Upper lobe of left lung (tissue), 6 donors: ENCODE data around the gene STRIP1. TPM values are rescaled to one million over a fixed set of nuclear protein-coding genes. Genes with fewer than 3 reads are reported as not detected.

Experiments used
- ATAC-seq, 2 donors: fragments of 200-7000 bp; cut with Tn5 transposase; one replicate each; pipeline ENCODE4 v1.9.1; 2022; ENCODE audit warnings: mild to moderate bottlenecking in 2 of 2, moderate library complexity in 2 of 2; ENCODE audit not compliant: low FRiP score in 2 of 2
- DNase-seq, 2 donors: peaks; one replicate each; pipeline ENCODE4 v3.0.0-alpha.2; 2019 to 2020
- H3K27ac ChIP-seq, 4 donors: fragments of 200-600 bp; sonication (generic); one replicate each; pipeline ENCODE4 v1.5.1; 2016 to 2019
- H3K27me3 ChIP-seq, 4 donors: fragments of 200-600 bp; sonication (generic); one replicate each; pipeline ENCODE4 v1.5.1; 2017 to 2019
- H3K36me3 ChIP-seq, 4 donors: fragments of 200-600 bp; sonication (generic); one replicate each; pipeline ENCODE4 v1.5.1; 2016 to 2019
- H3K4me1 ChIP-seq, 4 donors: fragments of 200-600 bp; sonication (generic); one replicate each; pipeline ENCODE4 v1.5.1; 2018 to 2019
- H3K4me3 ChIP-seq, 4 donors: fragments of 200-600 bp; sonication (generic); one replicate each; pipeline ENCODE4 v1.5.1; 2017 to 2019; ENCODE audit warnings: mild to moderate bottlenecking in 2 of 4, moderate library complexity in 1 of 4
- H3K9me3 ChIP-seq, 4 donors: fragments of 200-600 bp; sonication (generic); one replicate each; pipeline ENCODE4 v1.5.1; 2018 to 2019
- EP300 ChIP-seq, 4 donors: sonication (generic); formaldehyde crosslinking; IDR thresholded peaks; one replicate each; pipeline ENCODE4 v1.5.1; 2017; ENCODE audit warnings: antibody characterized with exemption in 4 of 4, control low read depth in 2 of 4
- POLR2A ChIP-seq, 4 donors: fragments of 450-650 bp; IDR thresholded peaks; one replicate each; pipeline ENCODE4 v1.5.1; 2016 to 2017; ENCODE audit warnings: antibody characterized with exemption in 4 of 4, mild to moderate bottlenecking in 2 of 4
- POLR2AphosphoS5 ChIP-seq, 2 donors: sonication (generic); formaldehyde crosslinking; IDR thresholded peaks; one replicate each; pipeline ENCODE4 v1.5.1; 2017; ENCODE audit warnings: antibody characterized with exemption in 2 of 2
- WGBS, 2 donors: methylation state at CpG; one replicate each; pipeline ENCODE4 v1.1.5; 2017 to 2018; 5-methylcytosine and 5-hydroxymethylcytosine counted together
- total RNA-seq, 6 donors: library from RNA; depleted of rRNA in 4 of 6; stranded (reverse); fragments of >200 nt in 4 of 6; gene quantifications; one replicate each; pipeline versions ENCODE4 v1.1.0 to v1.2.1, GENCODE V29; 2016 to 2021
- TF ChIP-seq, protein P1 (sequence below), 6 experiments: fragments of 450-650 bp in 4 of 6; fragments of 200-600 bp in 2 of 6; sonication (generic) in 2 of 6; IDR thresholded peaks; one replicate each; pipeline ENCODE4 v1.5.1; 2016 to 2019; ENCODE audit warnings: antibody characterized with exemption in 6 of 6
- donor health status: DM: no; HTN: no; CAD: no; lungs with moderate emphysema.
- donor health status: DM: no; HTN: yes; CAD: no; lungs with severe emphysema.

STRIP1 gene
- total RNA-seq, 6 donors from 2014 or later: 29.2 to 62.9 (median 34.3) TPM

DNA sequence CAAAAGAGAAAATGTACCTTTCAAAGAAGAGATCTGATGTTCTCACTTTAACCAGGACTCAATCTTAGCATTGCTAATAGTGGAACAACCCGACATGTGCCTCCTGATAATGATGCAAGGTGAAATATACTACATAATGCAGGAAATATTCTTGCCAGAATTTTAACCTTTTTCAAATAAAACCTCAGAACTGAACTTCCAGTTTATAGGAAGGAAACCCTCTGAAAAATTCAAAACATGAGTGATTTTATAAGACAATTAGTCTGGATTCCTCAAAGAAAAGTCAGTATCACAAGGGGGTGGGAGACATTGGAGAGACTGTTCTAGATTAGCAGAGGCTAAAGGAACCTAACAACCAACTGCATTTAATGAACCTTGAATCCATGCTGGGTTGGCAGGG lies 31.7 kb upstream of the STRIP1 start:
- TF ChIP-seq, protein P1, sequence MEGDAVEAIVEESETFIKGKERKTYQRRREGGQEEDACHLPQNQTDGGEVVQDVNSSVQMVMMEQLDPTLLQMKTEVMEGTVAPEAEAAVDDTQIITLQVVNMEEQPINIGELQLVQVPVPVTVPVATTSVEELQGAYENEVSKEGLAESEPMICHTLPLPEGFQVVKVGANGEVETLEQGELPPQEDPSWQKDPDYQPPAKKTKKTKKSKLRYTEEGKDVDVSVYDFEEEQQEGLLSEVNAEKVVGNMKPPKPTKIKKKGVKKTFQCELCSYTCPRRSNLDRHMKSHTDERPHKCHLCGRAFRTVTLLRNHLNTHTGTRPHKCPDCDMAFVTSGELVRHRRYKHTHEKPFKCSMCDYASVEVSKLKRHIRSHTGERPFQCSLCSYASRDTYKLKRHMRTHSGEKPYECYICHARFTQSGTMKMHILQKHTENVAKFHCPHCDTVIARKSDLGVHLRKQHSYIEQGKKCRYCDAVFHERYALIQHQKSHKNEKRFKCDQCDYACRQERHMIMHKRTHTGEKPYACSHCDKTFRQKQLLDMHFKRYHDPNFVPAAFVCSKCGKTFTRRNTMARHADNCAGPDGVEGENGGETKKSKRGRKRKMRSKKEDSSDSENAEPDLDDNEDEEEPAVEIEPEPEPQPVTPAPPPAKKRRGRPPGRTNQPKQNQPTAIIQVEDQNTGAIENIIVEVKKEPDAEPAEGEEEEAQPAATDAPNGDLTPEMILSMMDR (IDR thresholded peaks at IDR 0.05): no peak
- no peak for TF ChIP-seq EP300 (IDR thresholded peaks at IDR 0.05)
- TF ChIP-seq POLR2AphosphoS5 (IDR thresholded peaks at IDR 0.05): no peak
- no peak for TF ChIP-seq POLR2A (IDR thresholded peaks at IDR 0.05)
- Histone ChIP-seq H3K4me3 (no peak overlapping the region), H3K27ac (peak overlapping the region in 1 of 4 donors; percentile 78), H3K9me3 (no peaks in the 10 kb centered on the region), H3K4me1 (peaks cover 31 to 48% (median 38%) of the 10 kb centered on the region in 4 donors), H3K27me3 (no peaks in the 10 kb centered on the region), H3K36me3 (no peaks in the 10 kb centered on the region)
- no peak for DNase-seq
- WGBS, 2 donors: 87 to 92% methylated on average over 1 of the region's 1 CpG
- no peak for ATAC-seq

DNA sequence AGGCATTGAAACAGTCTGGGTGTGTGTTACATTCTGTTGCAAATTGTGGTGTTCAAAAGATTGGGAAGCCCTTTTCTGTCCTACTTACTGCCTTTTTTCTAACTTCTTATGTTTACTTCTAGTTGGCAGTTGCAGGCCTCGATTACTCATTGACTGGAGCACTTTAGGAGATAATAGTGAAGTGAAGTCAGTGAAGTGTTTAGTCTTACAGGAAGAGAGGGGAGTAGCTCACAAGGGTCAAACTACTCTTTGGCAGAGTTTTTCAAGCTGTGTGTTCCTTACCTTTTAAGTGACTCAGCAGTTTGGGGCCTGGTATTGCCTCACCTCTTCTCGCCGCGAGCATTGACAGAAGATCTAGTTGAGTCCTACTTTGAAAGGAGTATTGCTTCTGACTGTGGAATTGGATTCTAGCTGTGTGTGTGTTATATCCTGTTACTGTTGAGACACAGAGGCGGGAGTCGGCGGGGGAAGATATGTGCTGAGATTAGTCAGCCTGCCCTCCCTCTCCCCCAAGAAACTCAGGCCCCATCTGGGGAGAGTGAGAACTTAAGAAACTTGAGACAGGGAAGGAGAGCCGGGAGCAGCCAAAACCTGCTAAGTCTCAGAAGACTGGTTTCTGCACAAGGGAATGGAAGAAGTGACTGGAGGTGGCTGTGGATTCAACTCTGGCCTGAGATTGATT lies 30.5 kb upstream of the STRIP1 start:
- TF ChIP-seq, protein P1 (IDR thresholded peaks at IDR 0.05): no peak
- TF ChIP-seq POLR2AphosphoS5 (IDR thresholded peaks at IDR 0.05) (peak; percentile 69 to 70), EP300 (IDR thresholded peaks at IDR 0.05) (peak in 2 of 4 donors; percentile 24 to 65), POLR2A (IDR thresholded peaks at IDR 0.05) (no peak)
- Histone ChIP-seq H3K27me3 (no peaks in the 10 kb centered on the region), H3K4me1 (peaks cover 31 to 41% (median 37%) of the 10 kb centered on the region in 4 donors), H3K4me3 (peak overlapping the region in 3 of 4 donors; percentile 5 to 37 (median 25)), H3K9me3 (no peaks in the 10 kb centered on the region), H3K36me3 (peaks cover 0 to under 1% (median under 1%) of the 10 kb centered on the region in 4 donors), H3K27ac (peak overlapping the region; percentile 72 to 82 (median 76))
- DNase-seq (peak in 1 of 2 donors; percentile 88), ATAC-seq (peak; percentile 93 to 95)
- WGBS, 2 donors: 10 to 15% methylated on average over 8 of the region's 8 CpGs

DNA sequence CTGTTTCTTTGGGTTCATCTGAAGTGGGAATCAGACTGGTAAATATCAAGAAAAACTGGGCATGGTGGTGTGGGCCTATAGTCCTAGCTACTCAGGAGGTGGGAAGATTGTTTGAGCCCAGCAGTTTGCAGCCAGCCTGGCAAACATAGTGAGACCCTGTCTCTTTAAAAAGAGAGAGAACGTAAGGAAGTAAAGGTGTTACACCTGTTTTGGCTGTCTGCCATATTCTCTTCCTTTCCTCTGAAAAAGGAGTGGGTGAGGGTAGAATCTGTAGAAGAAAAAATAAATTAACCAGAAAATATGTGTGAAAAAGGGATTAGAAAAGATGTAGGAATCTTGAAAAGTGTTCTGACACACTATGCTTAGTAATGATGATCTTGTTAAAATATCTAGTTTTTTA lies 29.8 kb upstream of the STRIP1 start:
- no peak for DNase-seq
- Histone ChIP-seq H3K36me3 (peaks cover 5 to 7% (median 7%) of the 10 kb centered on the region in 4 donors), H3K27ac (peak overlapping the region; percentile 72 to 82 (median 76)), H3K4me3 (peak overlapping the region in 2 of 4 donors; percentile 25 to 37), H3K9me3 (no peaks in the 10 kb centered on the region), H3K4me1 (peaks cover 31 to 41% (median 37%) of the 10 kb centered on the region in 4 donors), H3K27me3 (no peaks in the 10 kb centered on the region)
- WGBS, 2 donors: 30 to 54% methylated on average over 1 of the region's 1 CpG
- no peak for ATAC-seq
- TF ChIP-seq EP300 (IDR thresholded peaks at IDR 0.05): no peak
- TF ChIP-seq POLR2AphosphoS5 (IDR thresholded peaks at IDR 0.05): no peak
- no peak for TF ChIP-seq POLR2A (IDR thresholded peaks at IDR 0.05)
- TF ChIP-seq, protein P1 (IDR thresholded peaks at IDR 0.05): no peak

DNA sequence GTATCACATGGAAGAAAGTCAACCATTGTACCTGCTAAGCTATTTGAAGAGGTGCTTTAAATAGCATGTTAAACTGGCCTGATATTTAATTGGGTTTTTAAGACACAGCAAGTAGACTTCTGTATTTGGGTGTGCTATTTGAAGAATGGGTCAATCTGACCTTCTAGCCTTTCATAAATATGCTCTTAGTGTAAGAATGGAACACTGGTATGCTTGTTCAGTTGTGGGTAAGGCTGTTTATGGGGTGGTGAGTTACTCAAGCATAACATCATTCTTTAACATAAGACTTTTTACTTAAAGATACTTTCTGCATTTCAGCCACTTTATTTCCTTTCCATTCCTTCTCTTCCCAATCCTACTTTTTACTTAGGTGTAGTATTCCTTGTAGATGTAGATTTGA lies 28.5 kb upstream of the STRIP1 start:
- Histone ChIP-seq H3K9me3 (no peaks in the 10 kb centered on the region), H3K36me3 (peaks cover 7 to 21% (median 15%) of the 10 kb centered on the region in 4 donors), H3K27me3 (no peaks in the 10 kb centered on the region), H3K4me1 (peaks cover 31 to 41% (median 37%) of the 10 kb centered on the region in 4 donors), H3K27ac (no peak overlapping the region), H3K4me3 (no peak overlapping the region)
- ATAC-seq: no peak
- no peak for TF ChIP-seq EP300 (IDR thresholded peaks at IDR 0.05)
- no peak for TF ChIP-seq POLR2AphosphoS5 (IDR thresholded peaks at IDR 0.05)
- TF ChIP-seq, protein P1 (IDR thresholded peaks at IDR 0.05): no peak
- TF ChIP-seq POLR2A (IDR thresholded peaks at IDR 0.05): no peak
- no peak for DNase-seq
